ENCODE results near the gene GLP1R.
"Not testable (repeated sequence)": the region's sequence is repeated elsewhere in the genome, so short reads cannot be mapped to it uniquely, and the experiment has no call there.

Gene GLP1R

GRCh38 chr6:39136207-39136606 is 87.6 kb downstream of the GLP1R start:
- not testable (repeated sequence) for DNase-seq

DNA sequence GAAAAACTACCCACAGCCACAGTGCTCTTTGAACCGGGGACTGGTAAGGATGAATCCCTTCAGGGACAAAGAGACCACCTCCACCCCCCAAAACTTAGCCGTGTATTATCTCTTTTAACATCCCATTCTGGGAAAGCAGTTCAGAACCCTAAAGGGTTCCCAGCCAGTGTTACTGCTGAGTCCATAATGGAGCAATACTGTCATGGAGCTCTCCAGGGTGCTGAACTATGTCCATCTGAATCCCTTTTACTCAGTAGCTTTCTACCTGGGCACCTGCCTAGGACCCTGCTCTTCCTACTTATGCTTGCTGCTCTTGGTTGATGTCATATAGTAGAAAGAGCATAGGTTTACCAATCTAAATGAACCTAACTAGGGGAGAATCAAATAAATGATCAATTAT is 88.7 kb downstream of the GLP1R start:
- DNase-seq = peak in 1 of 2 donors; percentile 57

Data from inflammatory macrophage treated with lipopolysaccharide for 1 hour (primary cell).